CD4-positive, CD25-positive, alpha-beta regulatory T cell (primary cell): Measurements from ENCODE around the gene GMPR. TPM values are rescaled to one million over a fixed set of nuclear protein-coding genes. Genes with fewer than 3 reads are reported as not detected.

Source experiments
- ATAC-seq, 2 donors: fragments of 150-1000 bp; cut with Tn5 transposase; one replicate each; pipeline ENCODE4 v1.10.0; 2021; ENCODE audit warnings: low read depth in 2 of 2, moderate number of reproducible peaks in 2 of 2, moderate library complexity in 1 of 2
- DNase-seq, 3 donors: peaks; one replicate each; pipeline versions ENCODE4 v3.0.0 to v3.0.0-alpha.2; 2012 to 2022; ENCODE audit warnings: mixed read lengths in 1 of 3
- H3K27ac ChIP-seq: one replicate; pipeline ENCODE4 v1.7.0; 2013; ENCODE audit warnings: mild to moderate bottlenecking, low read length; ENCODE audit not compliant: insufficient read depth, poor library complexity, severe bottlenecking
- H3K27me3 ChIP-seq: one replicate; pipeline ENCODE4 v1.7.0; 2013; ENCODE audit warnings: low read length; ENCODE audit not compliant: control insufficient read depth, insufficient read depth
- H3K36me3 ChIP-seq: one replicate; pipeline ENCODE4 v1.7.0; 2013; ENCODE audit warnings: mild to moderate bottlenecking, low read length, moderate library complexity; ENCODE audit not compliant: control insufficient read depth, insufficient read depth
- H3K4me1 ChIP-seq: 2 replicates; pipeline ENCODE4 v1.7.0; 2013; ENCODE audit warnings: mild to moderate bottlenecking, low read length; ENCODE audit not compliant: insufficient read depth, control insufficient read depth, poor library complexity, severe bottlenecking
- H3K4me3 ChIP-seq: one replicate; pipeline ENCODE4 v1.7.0; 2013; ENCODE audit warnings: low read depth, mild to moderate bottlenecking, low read length, moderate library complexity
- H3K9me3 ChIP-seq, 2 experiments: 1 replicate in 1 of 2; 2 replicates in 1 of 2; pipeline ENCODE4 v1.7.0; 2013; ENCODE audit warnings: low read length in 2 of 2, mild to moderate bottlenecking in 1 of 2, moderate library complexity in 1 of 2; ENCODE audit not compliant: control insufficient read depth in 2 of 2
- H3K27ac Mint-ChIP-seq, 3 donors: one replicate each; pipeline ENCODE4 v1.8.0; 2020 to 2022; ENCODE audit warnings: mild to moderate bottlenecking in 3 of 3, mixed read lengths in 3 of 3, moderate library complexity in 2 of 3
- H3K27me3 Mint-ChIP-seq: one replicate; pipeline ENCODE4 v1.8.0; 2022; ENCODE audit warnings: mild to moderate bottlenecking, mixed read lengths
- H3K36me3 Mint-ChIP-seq: one replicate; pipeline ENCODE4 v1.8.0; 2020; ENCODE audit warnings: mixed read lengths
- H3K4me1 Mint-ChIP-seq, 4 donors: one replicate each; pipeline ENCODE4 v1.8.0; 2020 to 2022; ENCODE audit warnings: mixed read lengths in 4 of 4, mild to moderate bottlenecking in 1 of 4
- H3K4me3 Mint-ChIP-seq, 4 donors: one replicate each; pipeline ENCODE4 v1.8.0; 2020 to 2022; ENCODE audit warnings: mild to moderate bottlenecking in 4 of 4, mixed read lengths in 4 of 4, moderate library complexity in 3 of 4
- H3K9me3 Mint-ChIP-seq, 7 donors: one replicate each; pipeline ENCODE4 v1.8.0; 2020 to 2022; ENCODE audit warnings: mixed read lengths in 7 of 7, mild to moderate bottlenecking in 3 of 7, moderate library complexity in 2 of 7
- polyA plus RNA-seq, 4 donors: library from polyadenylated mRNA; unstranded; fragments of 300-500 nt; fragmentation: Illumina TruSeq; gene quantifications; one replicate each; pipeline ENCODE4 v1.2.3, GENCODE V29; 2021
- total RNA-seq: library from RNA; stranded (reverse); gene quantifications from one replicate; pipeline ENCODE4 v1.2.3, GENCODE V29; 2022

GMPR gene
- total and polyA plus RNA-seq, 5 donors from 2014 or later = 1.3 to 1.8 TPM; not detected in 3

GRCh38 chr6:16279243-16279642 lies 40.9 kb downstream of the GMPR start:
- H3K36me3 Mint-ChIP-seq = no peaks in the 10 kb centered on the region
- H3K4me1 Mint-ChIP-seq = no peaks in the 10 kb centered on the region
- Histone ChIP-seq H3K9me3 (no peaks in the 10 kb centered on the region), H3K27ac (no peak overlapping the region), H3K4me1 (no peaks in the 10 kb centered on the region), H3K27me3 (no peaks in the 10 kb centered on the region), H3K4me3 (no peak overlapping the region), H3K36me3 (no peaks in the 10 kb centered on the region)
- ATAC-seq (no peak), DNase-seq (no peak)
- no peak overlapping the region for H3K4me3 Mint-ChIP-seq
- H3K9me3 Mint-ChIP-seq = no peaks in the 10 kb centered on the region
- peaks cover 27% of the 10 kb centered on the region for H3K27me3 Mint-ChIP-seq
- no peak overlapping the region for H3K27ac Mint-ChIP-seq

DNA sequence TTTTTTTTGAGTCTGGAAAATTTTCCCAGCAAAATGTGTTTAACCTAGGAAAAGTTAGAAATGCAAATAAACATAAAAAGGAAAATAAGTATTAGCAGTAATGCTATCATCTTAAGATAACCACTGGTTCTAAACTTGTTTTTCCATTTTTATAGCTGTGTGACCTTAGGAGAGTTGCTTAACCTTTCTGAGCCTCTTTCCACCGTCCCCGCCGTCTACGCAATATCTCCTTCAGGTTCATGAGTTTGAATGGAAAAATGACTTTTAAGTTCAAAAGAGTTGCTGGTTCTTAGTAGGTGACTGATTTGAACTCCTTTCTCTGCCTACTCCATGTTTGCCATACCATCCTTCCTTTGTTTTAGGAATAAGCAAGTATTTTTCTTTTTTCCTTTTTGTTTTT lies 44.0 kb downstream of the GMPR start:
- no peak overlapping the region for H3K27ac ChIP-seq
- H3K4me1 Mint-ChIP-seq = no peaks in the 10 kb centered on the region
- no peaks in the 10 kb centered on the region for H3K9me3 Mint-ChIP-seq
- no peaks in the 10 kb centered on the region for H3K27me3 ChIP-seq
- H3K4me1 ChIP-seq = no peaks in the 10 kb centered on the region
- H3K9me3 ChIP-seq = no peaks in the 10 kb centered on the region
- H3K36me3 Mint-ChIP-seq = no peaks in the 10 kb centered on the region
- peaks cover 15% of the 10 kb centered on the region for H3K27me3 Mint-ChIP-seq
- DNase-seq = no peak
- H3K4me3 Mint-ChIP-seq = no peak overlapping the region
- no peak for ATAC-seq
- H3K36me3 ChIP-seq = no peaks in the 10 kb centered on the region
- H3K27ac Mint-ChIP-seq = no peak overlapping the region
- no peak overlapping the region for H3K4me3 ChIP-seq

DNA sequence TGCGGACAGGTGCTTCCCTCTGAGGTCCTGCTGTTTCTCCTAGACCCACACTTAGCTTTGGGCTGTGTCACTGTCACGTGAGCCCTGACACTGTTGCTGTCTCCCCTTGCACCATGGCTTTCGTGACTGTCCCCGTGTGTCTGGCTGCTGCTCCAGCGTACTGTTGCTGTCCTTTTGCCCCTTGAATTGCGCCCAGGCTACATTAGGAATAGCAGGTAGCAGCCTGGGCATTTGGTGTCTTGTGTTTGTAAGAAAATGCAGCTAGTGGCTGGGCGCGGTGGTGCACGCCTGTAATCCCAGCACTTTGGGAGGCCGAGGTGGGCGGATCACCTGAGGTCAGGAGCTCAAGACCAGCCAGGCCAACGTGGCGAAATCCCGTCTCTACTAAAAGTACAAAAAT lies 46.1 kb downstream of the GMPR start:
- no peaks in the 10 kb centered on the region for H3K36me3 Mint-ChIP-seq
- ATAC-seq (no peak), DNase-seq (no peak)
- H3K4me3 ChIP-seq = no peak overlapping the region
- no peaks in the 10 kb centered on the region for H3K36me3 ChIP-seq
- H3K4me1 ChIP-seq = no peaks in the 10 kb centered on the region
- H3K27ac Mint-ChIP-seq = no peak overlapping the region
- H3K27me3 Mint-ChIP-seq = peaks cover 10% of the 10 kb centered on the region
- no peaks in the 10 kb centered on the region for H3K27me3 ChIP-seq
- no peak overlapping the region for H3K4me3 Mint-ChIP-seq
- H3K9me3 ChIP-seq = no peaks in the 10 kb centered on the region
- no peaks in the 10 kb centered on the region for H3K4me1 Mint-ChIP-seq
- no peak overlapping the region for H3K27ac ChIP-seq
- no peaks in the 10 kb centered on the region for H3K9me3 Mint-ChIP-seq

GRCh38 chr6:16285467-16286150 lies 47.2 kb downstream of the GMPR start:
- H3K27ac ChIP-seq = no peak overlapping the region
- H3K4me1 Mint-ChIP-seq = no peaks in the 10 kb centered on the region
- no peaks in the 10 kb centered on the region for H3K9me3 Mint-ChIP-seq
- DNase-seq (no peak), ATAC-seq (no peak)
- no peaks in the 10 kb centered on the region for H3K36me3 Mint-ChIP-seq
- no peaks in the 10 kb centered on the region for H3K27me3 ChIP-seq
- H3K4me3 Mint-ChIP-seq = peak overlapping the region in 1 of 4 donors; percentile 39
- peaks cover 17% of the 10 kb centered on the region for H3K27me3 Mint-ChIP-seq
- H3K4me1 ChIP-seq = no peaks in the 10 kb centered on the region
- H3K27ac Mint-ChIP-seq = no peak overlapping the region
- H3K9me3 ChIP-seq = no peaks in the 10 kb centered on the region
- no peak overlapping the region for H3K4me3 ChIP-seq
- H3K36me3 ChIP-seq = no peaks in the 10 kb centered on the region

GRCh38 chr6:16286151-16286522 lies 47.8 kb downstream of the GMPR start:
- Mint-ChIP-seq H3K9me3 (no peaks in the 10 kb centered on the region), H3K4me1 (no peaks in the 10 kb centered on the region), H3K4me3 (no peak overlapping the region), H3K27ac (no peak overlapping the region), H3K27me3 (peaks cover 17% of the 10 kb centered on the region), H3K36me3 (no peaks in the 10 kb centered on the region)
- no peaks in the 10 kb centered on the region for H3K4me1 ChIP-seq
- DNase-seq (peak in 1 of 3 donors; percentile 16), ATAC-seq (no peak)
- no peak overlapping the region for H3K4me3 ChIP-seq
- no peaks in the 10 kb centered on the region for H3K9me3 ChIP-seq
- no peak overlapping the region for H3K27ac ChIP-seq
- no peaks in the 10 kb centered on the region for H3K27me3 ChIP-seq
- no peaks in the 10 kb centered on the region for H3K36me3 ChIP-seq

DNA sequence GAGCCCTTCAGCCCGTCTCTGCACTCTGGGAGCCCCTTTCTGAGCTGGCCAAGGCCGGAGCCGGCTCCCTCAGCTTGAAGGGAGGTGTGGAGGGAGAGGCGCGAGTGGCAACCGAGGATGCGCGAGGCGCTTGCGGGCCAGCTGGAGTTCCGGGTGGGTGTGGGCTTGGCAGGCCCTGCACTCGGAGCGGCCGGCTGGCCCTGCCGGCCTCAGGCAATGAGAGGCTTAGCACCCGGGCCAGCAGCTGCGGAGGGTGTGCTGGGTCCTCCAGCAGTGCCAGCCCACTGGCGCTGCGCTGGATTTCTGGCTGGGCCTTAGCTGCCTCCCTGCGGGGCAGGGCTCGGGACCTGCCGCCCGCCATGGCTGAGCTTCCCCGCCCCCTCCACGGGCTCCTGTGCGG lies 49.8 kb downstream of the GMPR start:
- Mint-ChIP-seq H3K4me3 (no peak overlapping the region), H3K9me3 (no peaks in the 10 kb centered on the region), H3K36me3 (no peaks in the 10 kb centered on the region), H3K4me1 (no peaks in the 10 kb centered on the region), H3K27ac (no peak overlapping the region), H3K27me3 (peaks cover 17% of the 10 kb centered on the region)
- H3K9me3 ChIP-seq = no peaks in the 10 kb centered on the region
- H3K36me3 ChIP-seq = no peaks in the 10 kb centered on the region
- H3K4me1 ChIP-seq = no peaks in the 10 kb centered on the region
- no peak for DNase-seq
- no peaks in the 10 kb centered on the region for H3K27me3 ChIP-seq
- no peak for ATAC-seq
- H3K27ac ChIP-seq = no peak overlapping the region
- H3K4me3 ChIP-seq = no peak overlapping the region

DNA sequence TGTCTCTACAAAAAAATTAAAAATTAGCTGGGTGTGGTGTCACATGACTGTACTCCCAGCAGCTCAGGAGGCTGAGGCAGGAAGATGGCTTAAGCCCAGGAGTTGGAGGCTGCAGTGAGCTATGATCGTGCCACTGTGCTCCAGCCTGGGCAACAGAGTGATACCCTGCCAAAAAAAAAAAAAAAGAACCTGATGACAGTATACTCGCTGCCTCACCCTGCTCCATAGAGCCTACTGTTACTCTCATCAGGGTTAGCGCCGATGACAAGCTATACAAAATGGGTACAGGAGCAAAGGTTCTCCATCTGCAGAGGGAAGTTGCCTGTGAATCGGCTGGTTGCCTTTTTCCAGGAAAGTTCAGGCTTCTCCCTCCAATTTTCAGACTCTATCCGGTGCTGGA lies 53.4 kb downstream of the GMPR start:
- Mint-ChIP-seq H3K9me3 (no peaks in the 10 kb centered on the region), H3K4me1 (no peaks in the 10 kb centered on the region), H3K27me3 (peaks cover 11% of the 10 kb centered on the region), H3K27ac (no peak overlapping the region), H3K36me3 (no peaks in the 10 kb centered on the region), H3K4me3 (no peak overlapping the region)
- DNase-seq (no peak), ATAC-seq (no peak)
- Histone ChIP-seq H3K27me3 (peaks cover 2% of the 10 kb centered on the region), H3K4me1 (no peaks in the 10 kb centered on the region), H3K27ac (no peak overlapping the region), H3K36me3 (no peaks in the 10 kb centered on the region), H3K4me3 (no peak overlapping the region), H3K9me3 (no peaks in the 10 kb centered on the region)

DNA sequence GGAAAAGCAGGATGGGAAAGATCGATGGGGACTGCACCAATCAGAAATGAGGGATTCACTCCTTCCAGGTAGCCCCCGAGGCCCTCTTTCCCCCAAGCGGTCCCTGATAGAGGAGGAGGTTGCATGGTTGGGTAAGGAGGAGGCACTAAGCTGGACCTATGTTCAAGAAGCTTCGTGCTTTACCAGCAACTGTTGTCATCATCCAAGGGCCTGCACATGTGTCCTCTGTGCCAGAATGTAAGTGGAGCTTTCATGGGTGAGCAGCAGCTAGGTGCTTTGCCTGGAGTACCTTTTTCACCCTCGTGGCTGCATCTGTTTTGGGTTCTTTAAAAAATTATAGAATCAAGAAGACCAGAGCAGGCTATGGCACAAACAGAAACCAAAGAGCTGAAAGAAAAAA lies 54.0 kb downstream of the GMPR start:
- no peak for DNase-seq
- H3K4me1 ChIP-seq = no peaks in the 10 kb centered on the region
- peaks cover 11% of the 10 kb centered on the region for H3K27me3 Mint-ChIP-seq
- H3K9me3 Mint-ChIP-seq = no peaks in the 10 kb centered on the region
- H3K27ac Mint-ChIP-seq = no peak overlapping the region
- H3K4me1 Mint-ChIP-seq = no peaks in the 10 kb centered on the region
- no peak overlapping the region for H3K4me3 Mint-ChIP-seq
- peaks cover 2% of the 10 kb centered on the region for H3K27me3 ChIP-seq
- no peak for ATAC-seq
- no peaks in the 10 kb centered on the region for H3K36me3 Mint-ChIP-seq
- no peaks in the 10 kb centered on the region for H3K9me3 ChIP-seq
- H3K36me3 ChIP-seq = no peaks in the 10 kb centered on the region
- no peak overlapping the region for H3K4me3 ChIP-seq
- H3K27ac ChIP-seq = no peak overlapping the region
